Measurements from ENCODE around the gene RPH3AL.
"Not testable (repeated sequence)": the region's sequence is repeated elsewhere in the genome, so short reads cannot be mapped to it uniquely, and the experiment has no call there.

The RPH3AL gene

DNA sequence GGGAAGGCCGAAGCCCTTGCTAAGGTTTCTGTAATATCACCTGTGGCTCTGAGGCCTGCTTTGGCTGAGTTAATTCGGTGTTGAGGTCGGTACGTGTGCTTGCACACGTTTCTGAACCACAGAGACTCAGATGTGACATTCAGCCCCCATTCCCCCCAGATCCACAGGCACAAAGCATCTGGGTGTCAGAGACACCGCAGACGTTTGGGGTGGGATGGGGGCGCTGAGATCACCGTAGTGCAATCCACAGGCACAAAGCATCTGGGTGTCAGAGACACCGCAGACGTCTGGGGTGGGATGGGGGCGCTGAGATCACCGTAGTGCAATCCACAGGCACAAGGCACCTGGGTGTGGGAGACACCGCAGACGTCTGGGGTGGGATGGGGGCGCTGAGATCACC is 151.3 kb downstream of the RPH3AL start:
- DNase-seq (ENCODE audit: low read depth) = not testable (repeated sequence)

DNA sequence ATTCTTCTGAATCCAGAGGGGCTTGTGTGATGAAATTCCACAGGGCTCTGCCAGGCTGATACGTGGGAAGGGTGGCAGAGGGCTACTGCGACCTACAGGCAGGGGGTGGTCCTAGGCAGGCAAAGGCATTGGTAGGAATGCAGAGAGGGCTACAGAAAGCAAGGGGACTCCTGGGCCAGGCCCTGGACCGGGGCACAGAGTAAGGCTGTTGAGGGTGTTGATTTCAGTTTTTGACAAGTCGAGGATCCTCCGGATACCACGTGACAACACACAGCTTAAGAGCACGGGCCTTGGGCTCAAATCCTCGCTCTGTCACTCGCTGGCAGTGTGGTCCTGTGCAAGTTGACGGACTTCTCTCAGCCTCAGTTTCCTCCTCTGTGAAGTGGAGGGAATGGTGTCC is 152.0 kb downstream of the RPH3AL start:
- no peak for DNase-seq (ENCODE audit: low read depth)
- no peak overlapping the region for H3K4me3 ChIP-seq (ENCODE audit: low read depth, low read length)

More for the DNA sequence above, 151.3 kb downstream of the RPH3AL start:
- H3K4me3 ChIP-seq (ENCODE audit: low read depth, low read length) = not testable (repeated sequence)

DNA sequence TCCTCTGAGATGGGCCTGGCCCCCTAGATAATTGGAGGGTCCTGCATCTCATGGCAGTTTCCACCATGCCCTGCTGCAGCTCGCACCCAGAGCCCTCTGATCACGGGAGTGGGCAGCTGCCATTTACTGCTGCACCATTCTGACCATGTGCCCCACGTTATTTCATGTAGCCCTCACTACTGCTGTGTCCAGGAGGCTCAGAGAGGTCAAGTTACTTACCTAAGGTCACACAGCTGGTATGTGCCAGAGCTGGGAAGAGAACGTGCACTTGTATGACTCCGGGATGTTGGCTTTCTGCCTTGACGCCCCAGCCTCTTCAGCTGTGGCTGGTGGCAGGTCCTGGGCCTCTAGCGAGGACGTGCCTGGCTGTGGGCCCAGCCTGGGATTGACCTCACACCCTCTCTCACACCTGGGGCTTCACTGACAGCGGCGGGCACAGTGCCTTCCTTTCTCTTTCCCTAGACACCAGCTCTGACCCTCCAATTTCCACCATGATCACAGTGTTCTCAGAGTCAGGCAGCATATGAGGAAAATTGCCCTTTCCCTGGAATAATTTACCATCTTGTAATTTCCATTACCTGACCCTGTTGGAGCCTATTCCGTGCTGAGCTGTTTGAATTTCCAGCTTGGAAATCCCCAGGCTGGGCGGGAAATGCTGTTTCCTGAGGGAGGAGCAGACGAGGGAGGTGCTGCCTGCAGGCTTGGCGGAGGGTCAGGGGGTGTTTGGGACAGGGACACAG is 152.6 kb downstream of the RPH3AL start:
- no peak for DNase-seq (ENCODE audit: low read depth)
- no peak overlapping the region for H3K4me3 ChIP-seq (ENCODE audit: low read depth, low read length)

DNA sequence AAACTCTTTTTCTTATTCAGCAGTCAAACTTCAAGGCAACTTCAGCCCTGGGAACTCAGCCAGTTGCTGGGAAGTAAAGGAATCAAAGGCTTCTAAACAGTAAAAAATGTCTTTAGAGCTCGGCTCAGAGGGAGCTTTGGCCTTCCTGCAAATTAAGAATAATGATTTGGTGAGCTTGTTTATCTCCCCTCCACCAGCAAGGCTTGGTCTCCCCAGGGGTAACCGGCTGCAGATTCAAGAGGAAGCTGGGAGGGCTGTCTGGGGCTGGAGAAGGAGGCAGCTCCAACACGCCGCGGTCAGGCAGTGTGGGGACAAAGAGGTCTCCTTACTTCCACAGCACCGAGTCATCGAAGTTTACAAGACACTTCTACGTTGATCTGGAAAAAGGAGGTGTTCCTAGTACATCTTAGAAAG is 153.4 kb downstream of the RPH3AL start:
- DNase-seq (ENCODE audit: low read depth) = no peak
- H3K4me3 ChIP-seq (ENCODE audit: low read depth, low read length) = no peak overlapping the region

DNA sequence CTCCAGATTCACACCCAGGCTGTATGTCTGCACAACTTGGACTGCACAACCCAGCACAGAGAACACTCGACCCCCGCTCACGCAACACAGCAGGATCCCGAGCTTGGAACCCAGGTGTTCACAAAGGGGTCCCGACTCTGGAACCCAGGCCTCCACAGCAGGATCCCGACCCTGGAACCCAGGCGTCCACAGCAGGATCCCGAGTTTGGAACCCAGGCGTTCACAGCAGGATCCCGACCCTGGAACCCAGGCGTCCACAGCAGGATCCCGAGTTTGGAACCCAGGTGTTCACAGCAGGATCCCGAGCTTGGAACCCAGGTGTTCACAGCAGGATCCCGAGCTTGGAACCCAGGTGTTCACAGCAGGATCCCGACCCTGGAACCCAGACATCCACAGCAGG is 154.4 kb downstream of the RPH3AL start:
- not testable (repeated sequence) for DNase-seq (ENCODE audit: low read depth); H3K4me3 ChIP-seq (ENCODE audit: low read depth, low read length)

DNA sequence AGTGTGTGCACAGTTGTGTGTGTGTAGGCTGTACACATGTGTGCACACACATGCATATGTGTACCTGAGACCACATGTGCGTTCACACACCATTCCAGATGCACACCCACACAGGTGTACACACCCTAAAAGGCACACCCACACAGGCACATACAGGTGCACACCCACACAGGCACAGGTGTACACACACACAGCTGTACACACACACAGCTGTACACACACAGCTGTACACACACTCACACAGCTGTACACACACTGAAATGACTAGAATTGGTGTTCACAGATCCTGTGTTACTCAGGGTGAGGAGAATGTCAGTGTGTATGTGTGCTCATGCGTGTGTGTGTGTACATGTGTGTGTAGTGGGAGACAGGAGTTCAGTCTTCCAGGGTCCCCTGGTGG is 155.3 kb downstream of the RPH3AL start:
- no peak overlapping the region for H3K4me3 ChIP-seq (ENCODE audit: low read depth, low read length)
- no peak for DNase-seq (ENCODE audit: low read depth)

- no peak for DNase-seq (ENCODE audit: low read depth)
Observed at GRCh38 chr17:194828-195602, 157.6 kb downstream of the RPH3AL start.

GRCh38 chr17:193841-194806 is 158.5 kb downstream of the RPH3AL start:
- H3K4me3 ChIP-seq (ENCODE audit: low read depth, low read length) = no peak overlapping the region
- DNase-seq (ENCODE audit: low read depth) = no peak

More at GRCh38 chr17:194828-195602, 157.6 kb downstream of the RPH3AL start:
- H3K4me3 ChIP-seq (ENCODE audit: low read depth, low read length) = no peak overlapping the region

DNA sequence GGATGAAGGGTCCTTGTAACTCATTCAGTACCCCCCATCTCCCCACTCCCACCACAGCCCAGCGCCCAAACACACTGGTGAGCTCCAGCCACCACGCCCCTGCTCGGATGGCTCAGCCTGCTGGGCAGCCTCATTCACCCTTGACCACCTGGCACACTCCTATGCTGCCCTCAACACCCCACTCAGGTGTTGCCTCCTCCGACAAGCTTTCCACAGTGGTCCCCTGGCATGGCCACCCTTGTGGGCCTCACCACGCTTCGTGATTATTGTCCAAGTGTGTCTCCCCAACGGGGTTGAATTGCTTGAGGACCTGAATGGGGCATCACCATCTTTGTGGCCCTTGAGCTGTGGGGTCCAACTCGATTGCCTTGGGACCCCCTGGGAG is 159.2 kb downstream of the RPH3AL start:
- no peak overlapping the region for H3K4me3 ChIP-seq (ENCODE audit: low read depth, low read length)
- DNase-seq (ENCODE audit: low read depth) = no peak

GRCh38 chr17:192666-193425 is 159.8 kb downstream of the RPH3AL start:
- no peak overlapping the region for H3K4me3 ChIP-seq (ENCODE audit: low read depth, low read length)
- DNase-seq (ENCODE audit: low read depth) = no peak

DNA sequence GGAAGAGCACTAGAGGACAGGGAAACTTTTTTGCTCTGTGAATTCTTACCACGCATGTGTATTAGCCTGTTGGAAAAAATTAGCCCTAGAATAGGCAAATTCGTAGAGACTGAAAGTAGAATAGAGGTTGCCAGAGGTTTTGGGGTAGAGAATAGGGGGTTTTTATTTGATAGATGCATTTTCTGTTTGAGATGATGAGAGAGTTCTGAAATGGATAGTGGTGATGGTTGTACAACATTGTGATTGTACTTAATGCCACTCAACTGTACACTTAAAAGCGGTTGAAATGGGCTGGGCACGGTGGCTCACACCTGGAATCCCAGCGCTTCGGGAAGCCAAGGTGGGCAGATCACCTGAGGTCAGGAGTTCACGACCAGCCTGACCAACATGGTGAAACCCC is 163.2 kb downstream of the RPH3AL start:
- no peak overlapping the region for H3K4me3 ChIP-seq (ENCODE audit: low read depth, low read length)
- DNase-seq (ENCODE audit: low read depth) = no peak

DNA sequence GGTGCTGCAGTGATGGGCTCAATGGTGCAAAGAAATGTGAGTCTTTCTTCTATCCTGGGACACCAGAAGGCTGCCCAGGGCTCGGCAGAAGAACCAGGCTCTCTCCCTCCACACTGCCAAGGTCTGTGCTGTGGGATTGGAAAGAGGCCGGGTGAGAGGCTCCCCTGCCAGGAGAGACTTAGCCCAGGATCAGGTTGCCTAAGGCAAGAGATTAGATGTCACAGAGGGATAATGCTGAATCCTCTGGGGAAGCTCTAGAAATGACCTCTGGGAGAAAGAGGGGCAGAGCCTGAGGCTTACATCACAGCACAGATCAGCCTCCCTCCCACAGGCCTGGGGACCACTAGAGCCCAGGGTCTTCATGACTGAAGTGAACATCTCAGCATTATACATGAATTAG is 165.5 kb downstream of the RPH3AL start:
- H3K4me3 ChIP-seq (ENCODE audit: low read depth, low read length) = no peak overlapping the region
- no peak for DNase-seq (ENCODE audit: low read depth)

DNA sequence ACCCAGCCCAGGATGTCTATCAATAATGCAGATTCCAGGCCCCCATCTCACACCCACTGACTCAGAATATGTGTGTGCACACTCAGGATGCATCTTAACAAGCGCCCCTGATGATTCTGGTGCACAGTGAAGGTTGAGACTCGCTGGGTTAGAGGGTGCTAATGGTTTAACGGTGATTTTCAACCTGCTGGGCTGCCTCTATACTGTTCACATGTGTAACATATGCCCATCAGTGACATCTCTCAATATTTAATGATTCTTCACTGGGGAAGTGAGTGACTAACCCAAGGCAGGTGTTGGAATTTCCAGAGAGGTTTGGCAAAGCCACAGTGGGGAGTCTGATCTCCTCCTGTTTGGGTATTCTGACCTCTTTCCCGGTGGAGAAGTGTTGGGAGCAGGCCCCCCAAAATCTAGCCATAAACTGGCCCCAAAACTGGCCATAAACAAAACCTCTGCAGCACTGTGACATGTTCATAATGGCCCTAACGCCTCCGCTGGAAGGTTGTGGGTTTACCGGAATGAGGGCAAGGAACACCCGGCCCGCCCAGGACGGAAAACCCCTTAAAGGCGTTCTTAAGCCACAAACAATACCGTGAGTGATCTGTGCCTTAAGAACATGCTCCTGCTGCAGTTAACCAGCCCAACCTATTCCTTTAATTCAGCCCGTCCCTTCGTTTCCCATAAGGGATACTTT is 167.0 kb downstream of the RPH3AL start:
- no peak for DNase-seq (ENCODE audit: low read depth)
- H3K4me3 ChIP-seq (ENCODE audit: low read depth, low read length) = no peak overlapping the region

GRCh38 chr17:183021-183420 is 169.6 kb downstream of the RPH3AL start:
- H3K4me3 ChIP-seq (ENCODE audit: low read depth, low read length) = no peak overlapping the region
- no peak for DNase-seq (ENCODE audit: low read depth)

DNA sequence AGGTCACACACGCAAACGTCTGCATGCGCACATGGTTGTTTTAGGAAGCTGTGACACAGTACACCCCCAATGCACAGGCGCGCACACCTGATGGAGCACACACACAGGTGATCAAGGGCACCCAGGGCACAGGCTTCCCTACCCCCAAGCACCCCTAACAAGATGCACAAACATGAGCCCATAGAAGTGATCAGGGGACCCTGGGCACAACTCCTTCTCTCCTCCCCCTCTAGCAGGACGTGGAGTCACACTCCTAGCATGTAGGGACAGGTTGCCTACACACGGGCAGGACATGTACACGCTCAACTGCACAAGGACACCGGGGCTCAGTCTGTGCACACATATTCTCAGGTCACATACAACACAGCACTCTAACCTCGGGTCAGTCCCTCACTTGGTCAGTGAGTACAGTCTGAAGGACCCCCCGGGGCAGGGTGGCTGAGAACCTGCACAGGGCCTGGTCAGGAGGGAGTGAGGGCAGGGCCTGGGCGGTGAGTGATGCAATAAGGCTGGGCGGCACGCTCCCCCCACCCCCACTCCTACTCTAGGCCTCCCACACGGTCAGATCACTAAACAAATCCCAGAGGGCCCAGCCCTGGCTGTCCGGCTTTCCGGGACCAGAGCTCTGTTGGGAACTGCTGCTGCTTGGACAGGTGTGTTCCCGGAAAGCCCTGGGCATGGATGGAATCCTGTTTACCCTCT is 170.4 kb downstream of the RPH3AL start:
- H3K4me3 ChIP-seq (ENCODE audit: low read depth, low read length) = no peak overlapping the region
- no peak for DNase-seq (ENCODE audit: low read depth)

DNA sequence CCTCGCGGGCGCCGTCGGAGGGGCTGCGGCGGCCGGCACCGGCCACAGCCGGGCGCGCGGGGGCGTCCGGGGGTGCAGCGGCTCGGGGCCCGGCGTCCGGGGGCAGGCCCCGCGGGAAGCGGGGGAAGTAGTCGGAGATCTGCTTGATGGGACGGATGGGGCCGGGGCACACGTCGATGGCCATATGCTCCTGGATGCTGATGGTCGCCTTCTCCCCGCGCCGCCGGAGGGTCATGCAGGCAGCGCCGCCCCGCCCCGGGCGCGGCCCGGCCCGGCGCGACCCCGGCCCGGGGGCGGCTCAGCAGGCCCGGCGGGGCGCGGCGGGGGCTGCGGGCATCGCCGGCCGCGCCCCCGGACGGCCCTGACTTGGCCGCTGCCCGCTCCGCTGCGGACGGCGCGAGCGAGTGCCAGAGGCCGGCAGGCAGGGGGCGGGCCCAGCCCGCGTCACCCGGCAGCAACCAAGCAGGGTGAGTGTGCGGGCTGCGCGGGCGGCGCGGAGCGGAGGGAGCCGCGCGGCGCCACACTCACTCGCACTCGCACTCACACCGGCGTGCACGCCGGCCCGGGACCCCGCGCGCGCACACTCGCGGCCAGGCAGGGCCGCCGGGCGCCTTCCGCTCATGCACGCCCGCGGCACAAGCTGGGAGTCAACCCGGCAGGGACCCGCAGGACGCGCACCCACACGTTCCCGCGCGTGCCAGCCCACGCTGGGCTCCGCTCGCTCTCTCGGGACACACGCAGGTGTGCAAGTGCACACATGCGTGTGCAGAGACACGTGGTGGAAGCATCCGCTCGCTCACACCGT is 171.2 kb downstream of the RPH3AL start, which contains the start of gene DOC2B:
DOC2B (minus strand) TSS at position 406 of the 805 bp plus-strand sequence; CDS start at position 235, 171 bp downstream.
- DNase-seq (ENCODE audit: low read depth) = no peak
- no peak within 1 kb of the TSS for H3K4me3 ChIP-seq (ENCODE audit: low read depth, low read length)
